ENCODE data around the gene STXBP5.

STXBP5 gene

DNA sequence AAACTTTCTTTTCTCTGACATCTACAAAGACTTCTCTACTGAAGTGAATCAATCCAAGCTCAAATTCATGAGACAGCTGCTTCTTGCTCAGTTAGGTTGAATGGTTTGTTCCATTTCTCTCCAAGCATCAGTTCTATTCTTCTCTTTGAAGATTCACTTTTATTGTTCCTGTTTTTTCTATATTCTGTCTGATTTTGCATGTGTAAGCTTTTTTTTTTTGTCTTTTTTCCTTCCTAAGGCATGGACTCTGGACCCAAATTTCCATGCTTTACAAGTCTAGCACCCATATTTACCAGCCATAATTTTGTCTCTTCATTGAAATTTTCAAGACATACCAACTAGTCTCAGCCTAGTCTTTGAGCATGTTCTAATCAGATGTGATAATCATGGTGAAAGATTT is 25.9 kb upstream of the STXBP5 start:
- no peak for DNase-seq

DNA sequence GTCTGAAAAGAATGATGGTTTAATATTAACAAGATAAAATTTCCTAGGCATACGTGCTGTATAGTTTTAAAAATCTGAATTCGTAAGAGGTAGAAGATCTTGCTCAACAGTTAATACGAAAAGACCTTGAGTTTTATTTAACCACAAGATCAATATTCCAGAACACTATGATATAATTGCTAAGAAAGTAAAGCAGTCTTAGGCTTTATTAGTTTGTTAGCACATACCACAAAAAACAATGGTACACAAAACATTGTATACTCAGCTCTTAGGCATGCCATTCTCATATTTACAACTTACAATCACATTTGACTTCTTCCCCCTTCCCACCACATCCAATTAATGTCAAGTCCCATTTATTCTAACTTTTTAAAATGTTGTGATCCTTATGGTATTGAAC is 24.4 kb upstream of the STXBP5 start:
- no peak for DNase-seq

DNA sequence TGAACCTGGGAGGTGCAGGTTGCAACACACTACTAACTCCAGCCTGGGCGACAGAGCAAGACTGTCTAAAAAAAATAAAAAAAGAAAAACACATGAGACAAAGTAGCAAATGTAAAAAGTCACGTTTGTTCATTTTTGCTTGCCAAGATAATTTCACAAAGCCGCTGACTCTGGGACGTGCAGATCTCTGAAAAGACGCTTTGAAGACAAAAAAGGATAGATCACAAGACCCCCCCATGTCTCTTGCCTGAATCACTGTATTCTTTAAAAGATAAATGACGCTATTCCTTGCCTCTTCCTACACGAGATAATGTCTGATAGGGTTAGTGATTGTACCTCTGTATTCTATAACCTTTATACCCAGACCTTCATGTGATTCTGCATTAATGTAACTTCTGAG is 23.3 kb upstream of the STXBP5 start:
- DNase-seq, result no peak

DNA sequence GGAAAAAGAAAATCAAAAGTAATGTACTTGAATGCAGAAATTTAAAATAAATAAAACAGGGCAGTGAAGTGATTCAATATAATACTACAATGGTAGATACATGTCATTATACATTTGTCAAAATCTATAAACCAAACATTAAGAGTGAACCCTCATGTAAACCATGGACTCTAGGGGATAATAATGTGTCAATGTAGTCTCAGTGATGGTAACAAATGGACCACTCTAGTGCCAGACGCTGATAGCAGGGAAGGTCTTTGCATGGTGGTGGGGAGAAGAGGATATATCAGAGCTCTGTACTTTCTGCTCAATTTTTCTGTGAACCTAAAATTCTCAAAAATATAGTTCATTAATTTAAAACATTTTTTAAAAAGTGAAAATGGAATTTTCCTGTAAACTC is 19.8 kb upstream of the STXBP5 start:
- no peak for DNase-seq

DNA sequence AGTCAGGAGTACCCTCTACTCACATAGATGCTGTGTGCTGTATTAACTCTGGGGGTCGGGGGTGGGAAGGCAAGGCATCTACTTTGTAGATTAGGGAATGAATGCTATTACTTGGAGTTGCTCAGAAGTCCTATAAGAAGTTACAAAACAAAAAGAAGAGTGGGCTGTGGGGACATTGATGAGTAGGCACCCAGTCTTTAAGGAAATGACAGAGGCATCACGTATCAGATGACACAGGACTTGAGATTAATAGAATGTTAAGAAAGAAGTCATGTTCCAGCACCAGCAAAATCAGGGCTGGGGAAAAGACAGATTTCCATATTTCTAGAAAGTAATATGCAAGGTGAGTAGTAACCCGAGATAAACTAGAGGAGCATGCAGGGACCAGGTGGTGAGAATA is 19.0 kb upstream of the STXBP5 start:
- no peak for DNase-seq

DNA sequence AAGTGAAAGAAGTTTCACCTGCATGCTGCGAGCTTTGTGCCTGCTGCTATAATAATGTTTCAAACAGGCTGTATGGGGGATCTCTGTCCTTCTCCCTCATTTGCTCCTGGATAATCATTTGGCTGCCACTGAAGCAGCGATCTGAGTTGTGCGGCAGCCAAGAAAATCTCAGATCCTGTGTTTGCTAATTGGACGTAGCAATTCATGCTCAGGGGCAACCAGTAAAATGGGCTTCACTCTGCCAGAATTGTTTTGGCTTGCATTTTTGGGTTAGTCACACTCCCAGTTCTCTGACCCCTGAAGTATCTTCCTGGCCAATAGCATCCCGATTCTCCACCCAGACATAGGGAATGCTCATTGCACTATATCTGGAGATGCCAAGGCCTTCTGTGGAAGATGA is 13.7 kb upstream of the STXBP5 start:
- DNase-seq, result no peak

DNA sequence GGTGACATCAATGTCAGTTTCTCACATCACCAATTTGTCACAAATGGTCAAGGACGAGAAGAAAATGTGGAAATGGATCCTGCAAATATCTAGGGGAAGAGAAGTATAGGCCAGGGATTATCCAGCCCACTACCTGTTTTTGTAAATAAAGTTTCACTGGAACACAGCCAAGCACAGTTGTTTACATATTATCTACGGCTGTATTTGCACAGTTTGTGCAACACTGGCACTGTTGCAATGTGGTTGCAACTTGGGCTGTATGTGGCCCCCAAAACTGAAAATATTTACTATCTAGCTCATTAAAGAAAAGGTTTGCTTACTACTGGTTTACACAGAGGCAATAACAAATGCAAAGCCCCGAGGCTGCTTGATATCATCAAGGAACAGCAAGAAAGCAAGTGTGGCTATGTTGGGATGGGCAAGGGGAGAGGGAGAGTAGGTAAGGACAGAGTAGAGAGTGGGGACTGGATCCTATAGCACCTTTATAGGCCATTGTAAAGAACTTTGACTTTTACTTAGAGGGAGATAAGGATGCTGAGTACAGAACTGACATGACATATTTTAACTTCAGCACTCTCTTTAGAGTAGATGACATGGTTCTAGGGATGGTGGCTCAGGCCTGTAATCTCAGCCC is 11.8 kb upstream of the STXBP5 start:
- DNase-seq, result no peak

DNA sequence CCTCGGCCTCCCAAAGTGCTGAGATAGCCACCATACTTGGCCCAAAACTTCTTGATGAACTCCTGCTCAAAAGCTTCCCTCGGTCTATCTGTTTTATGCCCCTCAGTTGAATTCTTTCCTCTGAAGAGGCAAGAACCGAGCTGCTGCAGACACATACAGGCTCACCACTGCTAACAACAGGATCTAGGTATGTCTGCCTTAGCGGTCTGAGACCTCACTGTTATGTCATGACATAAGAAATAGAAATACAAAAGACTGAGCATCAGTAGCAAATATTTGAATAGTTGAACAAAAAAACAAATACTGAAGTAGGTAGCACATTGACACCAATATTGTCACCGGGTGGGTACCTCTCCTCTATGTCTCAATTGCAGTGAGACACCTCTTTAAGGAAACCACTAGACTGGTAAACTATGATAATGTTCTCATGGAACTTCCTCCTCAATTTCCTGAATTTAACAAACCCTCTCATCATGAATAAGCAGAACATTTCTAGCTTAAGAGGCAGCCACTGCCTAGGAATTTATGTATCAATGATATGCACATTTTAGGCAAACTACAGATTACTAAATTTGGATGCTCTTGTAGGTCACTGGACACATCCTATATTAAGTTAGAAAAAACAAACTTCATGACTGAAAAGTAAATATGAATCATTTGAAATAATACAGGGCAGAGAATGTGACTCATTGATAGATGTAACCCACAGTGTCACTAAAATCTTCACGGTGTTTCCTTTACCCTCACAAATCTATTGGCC is 9.4 kb upstream of the STXBP5 start:
- peak; percentile 15 for DNase-seq

DNA sequence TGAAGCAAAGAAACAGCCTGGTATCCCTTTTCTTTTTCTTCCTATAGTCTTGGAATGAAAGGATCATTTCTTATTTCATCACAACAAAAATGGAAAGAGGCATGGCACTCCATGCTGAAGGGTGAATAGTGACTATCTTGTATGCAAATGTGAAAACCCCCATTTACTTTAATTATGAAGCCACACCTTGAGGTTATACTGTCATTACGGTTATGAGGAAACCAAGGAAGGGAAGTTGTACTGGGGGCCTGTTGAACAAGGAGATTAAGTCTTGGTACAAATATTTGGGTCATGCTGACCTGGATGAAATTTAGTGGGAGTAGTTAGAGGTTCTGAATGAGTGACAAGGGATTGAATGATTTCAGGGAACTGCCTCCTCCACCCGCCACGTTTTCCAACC is 8.7 kb upstream of the STXBP5 start:
- no peak for DNase-seq

DNA sequence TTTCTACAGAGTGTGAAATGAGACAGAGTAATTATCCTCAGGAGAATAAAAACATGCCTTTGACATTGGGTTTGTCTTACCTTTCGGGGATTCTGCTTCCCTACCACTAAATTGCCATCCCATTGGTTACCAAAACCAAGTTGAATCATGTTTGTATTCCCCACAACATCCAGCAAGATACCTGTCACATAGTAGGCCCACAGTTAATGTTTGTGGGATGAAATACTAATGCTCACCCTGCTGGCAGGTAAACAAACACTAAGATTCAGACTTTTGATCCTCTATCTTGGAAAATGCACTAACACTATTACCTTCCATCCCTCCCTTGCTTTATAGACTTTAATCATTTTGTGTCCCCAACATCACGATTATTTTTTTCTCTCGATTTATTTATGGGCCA is 8.2 kb upstream of the STXBP5 start:
- no peak for DNase-seq

DNA sequence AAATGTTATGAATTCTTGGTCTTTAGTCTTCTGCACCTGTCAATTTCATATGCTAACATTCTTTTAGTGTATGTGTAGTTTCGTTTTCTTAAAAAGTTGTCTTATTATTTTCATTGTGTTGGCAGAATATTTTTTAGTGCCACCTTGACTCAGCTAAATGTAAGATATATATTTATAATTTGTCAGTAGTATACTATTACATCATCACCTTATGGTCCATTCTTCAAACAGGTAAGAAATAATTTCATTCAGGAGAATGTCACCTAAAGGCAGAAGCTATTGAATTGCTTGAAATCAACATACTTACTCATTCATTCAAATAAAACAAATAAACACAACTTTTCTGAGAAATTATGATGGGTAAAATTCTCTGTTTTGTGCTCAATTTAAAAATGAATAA is 3.5 kb upstream of the STXBP5 start:
- no peak for DNase-seq

DNA sequence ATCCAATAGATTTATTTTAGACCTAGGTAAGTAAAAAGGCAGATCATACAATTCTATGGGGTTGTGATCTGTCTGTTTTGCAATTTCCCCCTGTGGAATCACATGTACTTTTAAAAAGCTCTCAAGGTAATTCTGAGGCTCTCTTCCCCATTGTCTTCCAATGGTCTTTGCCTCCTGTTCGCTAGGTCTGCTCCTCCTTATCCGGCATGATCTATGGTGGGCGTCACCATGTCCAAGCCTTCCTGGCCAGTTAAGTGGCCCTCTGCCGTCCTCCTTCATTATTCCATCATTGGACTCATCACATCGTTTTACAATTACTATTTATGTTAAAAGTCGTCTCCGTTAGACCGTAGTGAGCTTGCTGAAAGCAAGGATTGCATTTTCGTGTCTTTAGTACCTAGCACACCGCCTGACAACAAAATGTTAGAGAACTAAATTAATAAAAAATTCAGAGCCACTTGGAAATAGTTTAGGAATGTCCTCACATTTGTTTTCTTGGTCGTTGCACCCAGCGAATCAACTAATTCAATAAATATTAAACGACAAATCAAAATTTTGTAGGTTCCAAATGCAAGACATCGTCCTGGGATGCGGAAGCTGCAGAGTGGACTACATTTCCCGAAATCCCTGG is 2.2 kb upstream of the STXBP5 start:
- DNase-seq, result peak; percentile 42

DNA sequence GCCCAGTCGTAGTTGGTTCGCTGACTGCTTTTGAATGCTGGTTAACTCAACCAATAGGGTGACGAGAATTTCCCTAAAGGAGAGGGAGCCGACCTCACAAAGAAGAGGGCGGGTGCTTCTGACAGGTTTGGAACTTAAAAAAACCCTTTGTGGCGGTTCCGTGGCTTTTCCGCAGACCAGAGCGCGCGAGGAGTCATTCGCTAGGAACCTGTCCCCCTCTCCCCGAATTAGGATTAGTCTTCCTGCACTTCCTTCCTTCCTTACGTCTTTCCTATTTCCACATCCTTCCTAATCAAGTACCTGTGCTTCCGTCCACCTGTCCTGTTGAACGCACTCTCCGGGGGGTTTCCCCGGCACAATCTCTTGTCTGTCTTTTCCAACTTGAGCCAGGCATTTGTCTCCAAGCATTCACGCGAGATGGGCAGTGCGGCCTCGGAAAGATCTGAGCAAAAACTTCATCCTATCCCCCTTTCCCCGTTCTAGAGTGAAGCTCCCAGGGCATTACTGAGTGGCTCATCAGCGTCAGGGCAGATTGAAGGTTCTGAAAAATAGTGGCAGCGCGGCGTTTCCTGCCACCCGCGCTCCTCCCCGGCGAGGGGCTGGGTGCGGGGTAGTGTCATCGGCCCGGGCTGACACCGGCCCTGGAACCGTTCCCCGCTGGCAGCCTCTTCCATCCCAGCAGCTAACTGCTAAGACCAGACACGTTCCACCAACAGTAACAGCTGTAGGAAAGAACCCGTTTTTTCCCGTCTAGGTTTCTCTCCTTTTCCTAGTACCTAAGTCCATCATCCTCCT is 1.5 kb upstream of the STXBP5 start:
- peak; percentile 98 for DNase-seq

DNA sequence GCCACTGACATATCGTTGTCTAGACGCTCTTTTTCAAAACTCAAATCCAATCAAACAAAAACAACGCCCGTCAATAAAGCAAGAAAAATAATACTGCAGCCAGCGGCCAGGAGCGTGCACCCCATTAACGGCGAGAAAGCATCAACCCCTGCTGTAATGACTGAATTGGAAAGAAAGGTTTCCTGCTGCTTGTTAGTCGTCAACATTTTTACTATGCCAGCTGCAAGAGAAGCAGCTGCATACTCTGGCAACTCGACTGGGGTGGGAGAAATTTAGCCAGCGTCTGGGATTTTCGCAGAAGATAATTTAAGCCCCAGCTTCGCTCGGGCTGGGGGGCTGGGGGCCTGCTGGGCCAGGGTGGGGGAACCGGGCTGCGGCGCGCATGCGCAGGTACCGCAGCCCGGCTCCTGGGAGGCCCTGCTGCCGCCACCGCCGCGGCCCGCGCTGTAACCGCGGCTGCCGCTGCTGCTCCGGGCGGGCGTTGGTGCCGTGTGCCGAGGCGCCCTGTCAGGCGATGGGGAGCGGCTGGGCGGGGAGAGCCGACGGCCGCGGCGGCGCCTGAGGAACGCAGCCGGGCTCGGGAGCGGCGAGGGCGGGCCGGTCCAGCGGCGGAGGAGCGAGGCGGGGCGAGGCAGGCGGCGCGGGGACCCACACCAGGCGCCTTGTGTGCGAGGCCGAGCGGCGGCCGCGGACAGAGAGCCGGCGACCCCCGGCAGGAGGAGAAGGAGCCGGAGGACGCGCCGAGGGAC is 732 bp upstream of the STXBP5 start:
- DNase-seq, result peak; percentile 84

DNA sequence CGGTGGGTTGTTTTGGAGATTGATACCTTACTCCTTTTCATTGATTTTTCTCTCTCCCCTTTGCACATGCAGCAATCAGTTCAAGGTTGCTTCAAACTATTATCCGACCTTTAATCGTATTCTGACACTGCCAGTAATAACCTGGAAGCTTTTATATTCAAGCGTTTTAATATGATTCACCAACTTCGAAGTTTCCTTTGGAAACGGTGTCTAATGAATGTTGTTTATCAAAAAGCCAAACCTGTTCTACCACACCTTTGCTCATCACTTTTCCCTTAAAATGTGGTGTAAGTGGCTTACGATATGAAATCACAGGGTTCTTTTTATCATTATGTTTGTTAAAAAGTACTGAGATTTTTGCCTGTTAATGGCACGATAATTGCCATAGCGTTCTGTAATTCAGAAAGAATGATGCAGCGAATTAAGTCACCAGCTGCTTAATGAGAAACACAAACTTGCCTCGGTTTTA is 660 bp downstream of the STXBP5 start:
- DNase-seq, result no peak

DNA sequence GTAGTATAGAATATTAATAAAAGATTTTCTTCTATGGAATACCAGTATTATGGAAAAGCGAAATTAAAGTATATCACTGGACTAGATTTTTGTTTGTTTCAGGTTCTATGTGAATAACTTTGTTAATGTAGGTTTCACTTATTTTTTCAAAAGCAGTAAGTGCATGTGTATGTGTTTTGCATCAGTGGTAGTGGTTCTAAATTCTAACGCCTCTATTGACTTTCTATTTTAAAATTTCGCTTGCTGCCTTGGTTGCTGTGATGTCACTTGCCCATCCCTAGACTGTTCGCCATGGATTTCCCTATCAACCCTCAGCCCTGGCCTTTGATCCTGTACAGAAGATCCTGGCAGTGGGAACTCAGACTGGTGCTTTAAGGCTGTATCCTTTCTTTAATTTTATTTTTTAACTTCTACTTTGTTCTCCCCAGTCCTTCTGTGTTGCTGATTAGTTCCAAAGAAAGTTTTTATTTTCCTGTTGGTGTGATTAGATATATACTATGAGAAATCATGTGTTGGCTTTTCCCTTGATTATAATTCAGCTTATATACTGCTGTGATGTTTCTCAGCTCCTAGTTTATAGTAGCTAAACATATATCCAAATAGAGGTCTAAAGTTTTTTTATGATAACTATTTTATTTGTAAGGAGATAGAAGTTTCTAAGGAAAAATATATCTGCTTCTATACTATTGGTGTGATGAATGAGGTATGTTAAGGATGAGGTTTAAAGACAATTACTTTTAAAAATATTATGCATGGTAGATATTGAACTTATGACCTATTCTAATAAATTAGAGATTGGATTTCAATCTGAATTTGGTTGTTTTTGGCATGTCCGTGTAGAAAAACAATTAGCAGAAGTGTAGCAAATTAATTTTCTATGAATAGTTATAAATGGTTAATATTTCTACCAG is 1.7 kb downstream of the STXBP5 start:
- DNase-seq, result no peak

DNA sequence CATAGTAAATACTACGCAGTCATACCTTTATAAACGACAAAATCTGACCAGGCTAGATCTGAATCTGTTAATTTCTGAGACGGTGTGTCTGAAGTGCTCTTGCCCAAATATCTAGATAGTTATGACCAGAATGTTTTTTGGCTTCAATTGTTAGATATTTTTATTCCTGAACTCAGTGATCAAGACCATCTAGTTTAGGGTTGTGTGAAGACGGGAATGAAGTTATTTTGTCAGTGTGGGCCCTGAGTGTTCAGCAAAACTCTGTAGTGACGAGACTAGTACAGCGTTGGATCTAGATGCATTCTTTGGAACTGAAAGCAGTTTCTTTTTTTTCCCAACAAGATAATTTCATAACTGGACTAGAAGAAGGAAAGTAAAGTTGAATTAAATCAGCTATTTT is 3.1 kb downstream of the STXBP5 start:
- DNase-seq, result no peak

DNA sequence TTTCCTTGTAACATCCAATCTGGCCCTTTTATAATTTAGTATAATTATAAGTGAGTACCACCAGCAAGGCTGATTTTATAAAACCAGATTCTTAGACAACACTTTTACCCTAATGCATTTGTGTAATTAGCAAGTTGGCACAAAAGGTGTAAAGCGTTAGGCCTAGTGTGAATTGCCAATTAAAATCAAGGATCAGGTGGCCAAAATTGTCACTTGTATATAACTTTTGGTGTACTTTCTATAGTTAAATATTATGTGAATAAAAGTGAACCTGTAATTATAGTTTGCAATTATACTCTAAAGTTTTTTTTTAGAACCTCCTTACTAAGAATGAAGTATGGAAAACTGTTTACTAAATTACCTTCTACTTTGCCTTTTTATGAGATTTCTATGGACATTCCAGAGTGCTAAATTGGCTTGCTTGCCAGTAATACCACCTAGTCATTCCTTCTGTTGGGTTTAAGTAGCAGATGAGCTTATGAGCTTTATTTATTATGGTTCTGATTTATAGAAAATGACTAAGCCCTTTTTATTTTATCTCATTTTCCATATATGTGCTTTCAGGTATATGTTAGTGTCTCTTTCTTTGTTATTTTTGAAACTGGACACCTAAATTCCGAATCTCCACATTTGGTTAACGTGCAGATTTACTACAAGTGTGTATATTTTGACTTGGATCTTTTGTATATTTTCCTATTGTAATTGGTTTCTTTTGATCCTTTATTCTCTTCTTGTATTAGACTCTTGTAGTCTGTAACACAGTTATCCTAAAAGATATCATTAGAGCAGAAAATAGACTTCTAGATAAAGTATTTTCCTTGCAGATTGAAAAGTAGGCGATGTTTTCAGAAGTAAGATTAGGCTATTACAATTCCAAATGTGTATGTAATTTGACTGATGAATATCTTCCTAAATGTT is 3.9 kb downstream of the STXBP5 start:
- no peak for DNase-seq

DNA sequence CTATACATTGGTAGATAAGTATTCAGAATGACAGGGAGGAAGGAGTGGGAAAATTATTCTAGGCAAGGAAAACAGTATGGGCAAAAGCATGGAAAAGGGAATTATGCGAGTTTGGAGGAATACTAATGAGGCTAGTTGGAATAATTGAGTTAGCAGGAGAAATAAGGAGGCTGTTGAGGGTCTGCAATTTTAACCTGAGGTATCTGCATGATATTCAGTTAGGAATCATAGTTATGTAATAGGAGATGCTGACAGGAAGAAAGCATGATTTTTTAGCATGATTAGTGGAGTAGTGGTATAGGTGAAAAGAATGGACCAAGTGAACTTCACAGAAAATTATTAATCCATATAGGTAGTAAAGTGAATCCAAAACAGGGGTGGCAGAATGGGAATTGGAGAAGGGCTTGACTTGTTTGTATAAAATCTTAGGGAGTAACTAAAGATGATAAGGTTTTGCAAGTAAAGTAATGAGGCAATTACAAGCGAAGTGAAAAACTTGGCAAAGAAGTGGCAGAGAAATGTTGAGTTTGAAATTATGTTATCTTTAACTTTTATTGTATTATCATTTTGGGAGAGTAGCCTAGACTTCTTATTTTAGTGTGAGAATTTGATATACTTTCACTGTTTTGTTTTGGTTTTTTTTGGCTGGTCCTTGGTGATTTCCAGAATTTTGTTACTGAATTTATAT is 5.7 kb downstream of the STXBP5 start:
- no peak for DNase-seq

DNA sequence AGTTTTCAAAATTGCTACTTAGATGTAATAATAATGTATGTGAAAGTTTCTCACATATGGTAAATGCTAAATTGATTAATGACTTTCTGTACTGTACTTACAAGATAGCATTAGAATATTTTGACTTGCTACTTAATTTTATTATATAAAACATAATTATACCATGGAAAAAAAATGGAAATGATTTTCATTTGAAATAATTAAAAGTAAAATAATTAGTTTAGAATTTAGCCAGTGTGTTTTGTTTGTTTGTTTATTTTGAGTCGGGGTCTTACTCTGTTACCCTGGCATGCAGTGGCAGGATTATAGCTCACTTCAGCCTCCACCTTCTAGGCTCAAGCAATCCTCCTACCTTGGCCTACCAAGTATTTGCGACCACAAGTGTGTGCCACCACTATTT is 7.1 kb downstream of the STXBP5 start:
- no peak for DNase-seq

All from fibroblast of skin of abdomen (primary cell).